NK-92 (cell line): ENCODE results near the gene PLEKHG4B.
"Not testable (repeated sequence)": the region's sequence is repeated elsewhere in the genome, so short reads cannot be mapped to it uniquely, and the experiment has no call there.

Experiments
- DNase-seq: peaks from one replicate; lab custom pipeline; 2025; ENCODE audit not compliant: unreplicated experiment; lab: John Stamatoyannopoulos, UW

The PLEKHG4B gene

DNA sequence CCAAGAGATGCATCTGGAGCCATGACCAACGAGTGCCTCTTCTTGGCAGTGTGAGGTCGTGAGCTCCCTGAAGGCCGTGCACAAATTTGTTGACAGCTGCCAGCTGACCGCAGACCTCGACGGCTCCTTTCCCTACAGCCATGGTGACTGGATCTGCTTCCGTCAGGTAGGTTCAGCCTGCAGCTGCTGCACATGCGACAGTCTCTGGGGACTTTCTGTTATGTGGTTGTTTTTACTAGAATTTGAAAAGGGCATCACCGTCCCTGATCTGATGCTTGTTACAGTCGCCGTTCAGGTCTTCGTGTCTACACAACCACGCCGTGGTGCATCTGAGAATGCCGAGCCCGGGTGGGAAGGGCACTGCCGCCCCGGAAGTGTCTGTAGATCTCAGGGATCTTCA, 62.9 kb downstream of the PLEKHG4B start:
- DNase-seq: no peak

DNA sequence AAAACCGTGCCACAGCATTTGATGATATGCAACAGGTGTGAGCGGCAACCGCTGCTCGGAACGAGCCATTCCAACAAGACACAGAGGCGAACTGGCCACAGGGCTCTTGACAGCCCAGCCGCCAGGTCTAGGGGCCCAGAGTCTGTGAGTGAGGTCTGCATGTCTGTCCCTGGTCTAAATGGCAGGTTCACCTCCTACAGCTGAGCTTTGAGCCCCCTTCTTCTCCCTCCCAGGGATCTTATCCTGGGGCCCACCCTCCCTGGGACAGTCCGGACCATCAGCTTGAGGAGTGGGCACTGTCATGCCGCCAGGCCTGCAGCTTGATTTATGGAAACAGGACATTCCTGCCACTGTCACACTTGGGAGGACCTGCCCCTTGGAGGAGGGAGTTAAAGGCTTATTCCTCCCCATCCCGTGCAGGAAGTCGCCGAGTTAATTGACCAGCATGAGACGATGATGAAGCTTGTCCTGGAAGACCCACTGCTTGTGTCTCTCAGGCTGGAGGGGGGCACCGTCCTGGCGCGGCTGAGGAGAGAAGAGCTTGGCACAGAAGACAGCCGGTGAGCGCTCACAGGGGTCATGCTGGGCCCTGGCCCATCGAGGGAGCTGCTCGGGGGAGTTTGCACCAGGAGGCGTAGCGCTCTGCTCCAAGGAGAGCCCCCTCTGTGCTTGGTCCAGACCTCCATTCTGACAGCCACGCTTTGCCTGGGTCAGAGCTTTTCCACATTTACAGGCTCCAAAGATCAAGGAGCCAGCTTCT, 63.9 kb downstream of the PLEKHG4B start:
- no peak for DNase-seq

DNA sequence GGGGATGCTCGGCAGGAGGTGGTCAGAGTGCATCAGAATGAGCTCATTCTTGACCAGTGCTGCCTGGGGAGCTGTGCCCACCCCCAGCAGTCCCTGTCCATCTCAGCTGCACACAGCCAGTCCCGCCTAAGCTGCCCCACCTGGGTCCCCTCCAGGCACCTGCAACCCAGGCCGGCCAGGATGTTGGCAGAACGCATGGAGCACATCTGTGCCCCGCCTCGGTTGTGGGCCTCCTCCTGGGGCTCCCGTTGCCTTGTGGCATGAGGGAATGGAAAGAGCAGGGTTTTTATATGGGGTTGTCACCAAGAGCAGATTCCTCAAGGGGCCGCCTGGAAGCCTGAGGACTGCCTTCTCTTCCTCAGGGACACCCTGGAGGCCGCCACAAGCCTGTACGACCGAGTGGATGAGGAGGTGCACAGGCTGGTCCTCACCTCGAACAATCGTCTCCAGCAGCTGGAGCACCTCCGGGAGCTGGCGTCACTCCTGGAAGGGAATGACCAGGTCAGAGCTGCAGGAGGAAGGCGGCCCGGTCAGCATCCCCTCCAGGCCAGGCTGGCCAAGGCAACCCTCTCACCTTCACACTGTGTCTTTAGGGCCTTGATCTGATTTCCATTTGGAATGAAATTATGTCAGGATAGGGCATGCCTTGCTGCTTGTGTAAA, 64.6 kb downstream of the PLEKHG4B start:
- DNase-seq: no peak

DNA sequence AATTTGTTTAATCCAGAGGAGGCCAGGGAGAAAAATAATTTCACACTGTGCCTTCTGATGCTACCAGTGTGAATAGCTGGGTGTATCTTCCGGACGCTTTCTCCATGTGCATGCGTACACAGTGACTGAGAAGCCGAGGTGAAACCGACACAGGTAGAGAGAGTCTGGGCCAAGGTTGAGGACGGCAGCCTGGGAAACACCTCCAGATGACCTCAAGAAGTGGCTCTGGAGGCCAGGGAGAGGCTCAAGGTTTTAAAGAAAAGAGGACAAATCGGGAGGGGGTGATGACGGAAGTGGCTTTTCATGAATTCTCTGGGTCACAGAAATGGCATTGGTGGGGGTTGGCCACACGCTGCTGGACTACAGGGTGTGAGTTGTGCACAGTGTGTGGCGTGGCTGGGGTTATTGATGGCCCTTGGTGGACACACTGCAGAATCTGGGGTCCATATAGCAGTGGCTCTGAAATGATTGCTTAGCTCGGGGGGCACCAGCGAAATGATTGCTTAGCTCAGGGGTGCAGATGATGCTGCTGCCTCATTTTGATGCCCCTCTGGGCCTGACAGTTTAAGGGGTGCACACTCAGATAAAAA, 65.3 kb downstream of the PLEKHG4B start:
- no peak for DNase-seq

DNA sequence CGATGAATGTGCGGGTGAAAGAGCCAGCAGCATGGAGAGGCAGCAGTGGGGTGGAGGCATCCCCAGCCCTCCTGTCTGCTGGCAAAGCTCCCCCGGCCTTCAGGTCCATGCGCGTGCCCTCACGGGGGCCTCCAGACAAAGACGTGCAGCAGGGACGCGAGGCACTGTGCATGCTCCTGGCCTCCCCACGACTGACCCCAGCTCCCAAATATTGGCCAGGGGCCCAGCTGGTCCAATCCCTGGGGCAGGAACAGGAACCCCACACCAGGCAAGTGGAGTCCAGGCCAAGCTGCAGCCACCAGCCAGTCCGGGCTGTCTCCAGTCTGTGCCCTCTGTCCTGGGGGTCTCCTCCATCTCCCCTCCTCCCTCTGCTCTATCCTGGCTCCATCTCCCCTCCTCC, 65.8 kb downstream of the PLEKHG4B start:
- no peak for DNase-seq

DNA sequence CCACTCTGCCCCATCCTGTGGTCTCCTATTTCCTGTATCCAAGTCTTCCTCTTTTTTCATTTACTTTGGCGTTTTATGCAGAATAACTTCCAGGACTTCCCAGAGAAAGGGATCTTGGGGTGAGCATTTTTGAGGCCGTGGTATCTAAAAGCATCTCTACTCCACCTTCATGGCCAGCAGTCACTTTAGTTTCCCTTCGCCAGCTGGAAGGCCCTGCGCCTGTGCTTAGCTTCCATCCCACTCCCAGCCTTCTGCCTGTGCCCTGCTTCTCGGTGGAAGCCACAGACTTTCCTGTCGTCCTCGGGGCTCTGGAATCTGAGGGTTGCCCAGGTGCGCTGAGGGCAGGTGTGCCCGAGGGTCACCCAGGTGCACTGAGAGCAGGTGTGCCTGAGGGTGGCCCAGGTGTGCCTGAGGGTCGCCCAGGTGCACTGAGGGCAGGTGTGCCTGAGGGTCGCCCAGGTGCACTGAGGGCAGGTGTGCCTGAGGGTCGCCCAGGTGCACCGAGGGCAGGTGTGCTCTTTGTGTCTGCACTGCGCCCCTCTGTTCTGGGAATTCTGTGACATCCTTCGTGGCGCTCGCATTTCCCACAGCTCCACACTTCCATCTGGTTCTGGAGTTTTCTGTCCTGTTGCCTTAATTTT, 67.0 kb downstream of the PLEKHG4B start:
- DNase-seq: no peak

DNA sequence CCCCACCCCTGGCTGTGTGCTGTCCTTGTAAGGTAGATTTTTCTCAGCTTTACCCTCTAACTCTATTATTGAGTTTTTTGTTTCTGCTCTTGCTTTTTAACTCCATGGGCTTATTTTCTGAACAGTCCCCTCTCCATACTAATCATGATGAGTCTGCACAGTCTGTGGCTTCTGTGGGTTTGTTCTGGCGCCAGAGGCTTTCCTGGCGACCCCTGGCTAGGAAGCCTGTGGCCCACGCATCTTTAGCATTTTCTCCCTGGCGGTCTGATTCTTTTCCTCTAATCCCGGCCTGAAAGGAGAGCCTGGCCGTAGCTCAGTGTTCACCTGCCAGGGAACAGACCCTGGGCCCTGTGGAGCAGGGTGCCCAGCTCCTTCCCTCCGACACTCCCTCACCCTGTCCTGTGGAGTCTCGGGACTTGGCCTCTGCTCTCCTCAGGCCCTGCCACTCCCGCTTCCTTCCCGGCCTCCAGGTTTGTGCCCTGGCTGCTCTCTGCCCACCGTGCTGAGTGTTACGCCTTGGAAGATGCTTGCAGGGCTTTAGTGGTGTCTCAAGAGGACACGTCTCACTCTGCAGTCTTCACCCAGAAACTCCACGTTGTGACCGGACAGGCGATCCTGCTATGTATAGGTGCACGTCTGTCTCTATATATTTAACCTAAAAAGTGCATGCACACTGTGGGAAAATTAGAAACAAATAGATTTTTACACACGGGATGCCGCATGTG, 67.6 kb downstream of the PLEKHG4B start:
- no peak for DNase-seq

DNA sequence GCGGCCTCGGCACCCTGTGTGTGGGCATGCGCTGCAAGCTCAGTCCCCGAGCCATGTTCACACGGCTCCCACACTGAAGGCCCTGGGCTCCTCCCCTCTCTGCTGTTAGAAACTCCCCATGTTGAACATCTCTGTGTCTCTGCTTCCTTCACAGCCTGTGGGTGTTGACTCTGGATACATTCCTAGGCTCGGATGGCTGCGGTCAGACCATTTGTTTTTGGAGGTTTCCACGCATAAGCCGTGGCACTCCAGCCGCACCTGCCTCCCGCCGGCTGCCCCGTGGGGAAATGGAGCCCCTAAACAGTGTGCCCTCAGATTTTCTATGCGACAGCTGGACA, 68.2 kb downstream of the PLEKHG4B start:
- DNase-seq: no peak

DNA sequence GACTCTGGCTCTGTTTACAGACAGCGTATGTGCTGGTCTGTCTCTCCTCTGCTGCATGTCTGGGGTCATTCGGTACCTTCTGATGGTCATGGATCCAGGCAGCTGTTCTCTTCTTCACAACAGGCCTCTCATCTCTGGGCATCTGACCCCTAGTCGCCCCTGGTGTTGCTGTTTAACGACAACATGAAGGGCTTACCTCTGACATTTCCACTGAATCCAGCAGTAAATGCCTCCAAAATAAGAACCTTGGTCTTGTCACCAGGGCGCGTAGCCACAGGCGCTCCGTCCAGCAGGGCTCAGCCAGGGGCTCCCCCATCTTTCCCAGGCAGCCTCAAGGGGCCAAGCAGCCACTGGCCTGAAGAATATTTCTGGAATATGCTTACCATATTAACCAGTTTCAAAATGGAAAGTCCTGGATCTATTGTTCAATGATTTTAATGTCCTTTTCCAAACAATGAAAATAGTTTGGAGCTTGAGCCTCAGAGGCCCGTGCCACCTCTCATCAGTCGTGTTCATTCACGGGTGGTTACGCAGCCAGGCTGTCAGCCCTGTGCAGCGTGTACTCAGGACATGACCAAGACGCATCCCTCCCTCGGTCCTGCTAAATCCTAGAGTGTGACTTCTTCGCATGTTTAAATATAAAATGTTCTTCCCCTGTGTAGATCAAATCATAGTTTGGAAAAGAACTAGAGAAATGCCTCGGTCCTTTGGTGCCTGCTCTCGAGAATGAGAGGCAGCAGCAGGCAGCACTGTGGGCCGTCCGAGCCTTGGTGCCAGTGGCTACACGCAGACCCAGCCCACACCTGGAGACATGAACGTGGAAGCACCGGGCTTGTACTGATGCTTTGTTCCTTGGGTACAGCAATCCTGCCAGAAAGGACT, 69.2 kb downstream of the PLEKHG4B start:
- DNase-seq: no peak

DNA sequence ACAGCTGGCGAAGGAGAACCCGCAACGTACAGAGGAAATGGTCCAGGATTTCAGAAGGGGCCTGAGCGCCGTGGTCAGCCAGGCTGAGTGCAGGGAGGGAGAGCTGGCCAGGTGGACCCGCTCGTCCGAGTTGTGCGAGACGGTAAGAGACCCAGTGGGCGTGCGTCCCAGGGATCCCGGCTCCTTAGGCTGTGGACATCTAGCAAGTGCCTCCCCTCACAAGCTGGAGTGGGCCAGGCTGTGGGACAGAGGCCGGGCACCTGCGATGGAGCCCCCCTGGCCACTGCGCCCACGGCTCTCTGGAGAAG, 69.8 kb downstream of the PLEKHG4B start:
- no peak for DNase-seq

DNA sequence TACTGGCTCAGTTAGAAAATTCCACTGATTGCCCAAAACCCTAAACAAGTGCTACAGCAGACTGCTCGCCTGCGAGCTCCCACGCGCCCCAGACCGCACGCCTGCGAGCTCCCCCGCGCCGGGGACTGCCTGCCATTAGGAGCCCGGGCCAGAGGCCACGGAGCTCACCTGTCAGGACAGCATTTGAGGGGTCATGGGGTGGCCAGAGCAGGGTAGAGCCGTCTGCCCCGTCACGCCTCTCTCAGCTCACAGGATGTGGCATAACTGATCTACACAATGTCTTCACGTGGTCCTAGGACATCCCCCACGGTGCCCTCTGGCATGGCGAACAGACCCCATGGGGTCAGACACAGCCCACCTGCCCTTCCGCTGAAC, 70.2 kb downstream of the PLEKHG4B start:
- no peak for DNase-seq

DNA sequence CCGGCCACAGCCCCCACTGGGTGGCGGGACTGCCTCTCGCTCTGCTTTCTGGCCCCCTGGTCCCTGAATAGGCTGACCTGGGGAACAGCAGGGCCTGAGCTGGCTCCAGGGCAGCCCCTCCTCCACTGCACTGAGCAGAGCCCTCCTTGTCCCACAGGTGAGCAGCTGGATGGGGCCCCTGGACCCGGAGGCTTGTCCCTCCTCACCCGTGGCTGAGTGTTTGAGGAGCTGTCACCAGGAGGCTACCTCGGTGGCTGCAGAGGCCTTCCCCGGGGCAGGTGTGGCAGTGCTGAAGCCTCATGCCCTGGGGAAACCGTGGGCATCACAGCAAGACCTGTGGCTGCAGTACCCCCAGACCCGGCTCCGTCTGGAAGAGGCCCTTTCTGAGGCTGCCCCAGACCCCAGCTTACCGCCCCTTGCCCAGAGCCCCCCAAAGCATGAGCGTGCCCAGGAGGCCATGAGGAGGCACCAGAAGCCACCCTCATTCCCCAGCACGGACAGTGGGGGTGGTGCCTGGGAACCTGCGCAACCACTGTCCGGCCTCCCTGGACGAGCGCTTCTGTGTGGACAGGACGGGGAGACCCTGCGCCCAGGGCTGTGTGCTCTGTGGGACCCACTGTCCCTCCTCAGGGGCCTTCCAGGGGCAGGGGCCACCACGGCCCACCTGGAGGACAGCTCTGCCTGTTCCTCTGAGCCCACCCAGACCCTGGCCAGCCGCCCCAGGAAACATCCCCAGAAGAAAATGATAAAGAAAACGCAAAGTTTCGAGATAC, 70.8 kb downstream of the PLEKHG4B start:
- DNase-seq: no peak

DNA sequence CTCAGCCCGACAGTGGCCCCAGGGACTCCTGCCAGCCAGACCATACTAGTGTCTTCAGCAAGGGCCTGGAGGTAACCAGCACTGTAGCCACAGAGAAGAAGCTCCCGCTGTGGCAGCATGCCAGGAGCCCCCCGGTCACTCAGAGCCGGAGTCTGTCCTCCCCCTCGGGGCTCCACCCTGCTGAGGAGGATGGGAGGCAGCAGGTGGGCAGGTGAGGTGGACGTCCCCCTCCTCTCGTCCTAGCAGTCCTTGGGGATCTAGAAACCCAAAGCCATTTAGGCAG, 71.3 kb downstream of the PLEKHG4B start:
- DNase-seq: no peak

DNA sequence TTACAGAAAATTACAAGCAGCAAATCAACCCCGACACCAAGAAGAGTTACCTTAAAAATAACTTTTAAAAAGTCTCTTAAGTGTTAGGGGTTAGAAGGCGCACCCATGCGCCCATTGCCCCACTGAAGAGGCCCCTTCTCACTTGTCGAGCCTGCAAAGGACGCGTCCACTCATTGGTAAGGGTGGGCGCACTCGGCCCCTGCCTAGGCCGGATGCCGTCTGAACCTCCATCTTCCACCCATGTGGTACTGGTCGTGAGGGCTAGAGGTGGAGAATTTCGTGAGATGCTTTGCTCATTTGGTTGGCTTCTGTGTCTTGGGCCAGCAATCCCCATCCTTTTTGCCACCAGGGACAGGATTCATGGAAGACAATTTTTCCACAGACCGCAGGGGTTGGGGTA, 71.9 kb downstream of the PLEKHG4B start:
- no peak for DNase-seq

DNA sequence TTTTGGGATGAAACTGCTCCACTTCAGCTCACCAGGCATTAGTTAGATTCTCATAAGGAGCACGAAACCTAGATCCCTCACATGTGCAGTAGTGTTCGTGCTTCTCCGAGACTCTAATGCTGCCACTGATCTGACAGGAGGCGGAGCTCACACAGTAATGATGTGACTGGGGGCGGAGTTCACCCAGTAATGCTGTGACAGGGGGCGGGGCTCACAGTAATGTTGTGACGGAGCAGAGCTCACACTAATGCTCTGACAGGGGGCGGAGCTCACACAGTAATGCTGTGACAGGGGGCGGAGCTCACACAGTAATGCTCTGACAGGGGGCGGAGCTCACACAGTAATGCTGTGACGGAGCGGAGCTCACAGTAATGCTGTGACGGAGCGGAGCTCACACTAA, 72.3 kb downstream of the PLEKHG4B start:
- no peak for DNase-seq

DNA sequence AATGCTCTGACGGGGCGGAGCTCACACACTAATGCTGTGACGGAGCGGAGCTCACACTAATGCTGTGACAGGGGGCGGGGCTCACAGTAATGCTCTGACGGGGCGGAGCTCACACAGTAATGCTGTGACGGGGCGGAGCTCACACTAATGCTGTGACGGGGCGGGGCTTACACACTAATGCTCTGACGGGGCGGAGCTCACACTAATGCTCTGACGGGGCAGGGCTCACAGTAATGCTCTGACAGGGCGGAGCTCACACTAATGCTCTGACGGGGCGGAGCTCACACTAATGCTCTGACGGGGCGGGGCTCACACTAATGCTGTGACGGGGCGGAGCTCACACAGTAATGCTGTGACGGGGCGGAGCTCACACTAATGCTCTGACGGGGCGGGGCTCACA, 72.8 kb downstream of the PLEKHG4B start:
- not testable (repeated sequence) for DNase-seq

DNA sequence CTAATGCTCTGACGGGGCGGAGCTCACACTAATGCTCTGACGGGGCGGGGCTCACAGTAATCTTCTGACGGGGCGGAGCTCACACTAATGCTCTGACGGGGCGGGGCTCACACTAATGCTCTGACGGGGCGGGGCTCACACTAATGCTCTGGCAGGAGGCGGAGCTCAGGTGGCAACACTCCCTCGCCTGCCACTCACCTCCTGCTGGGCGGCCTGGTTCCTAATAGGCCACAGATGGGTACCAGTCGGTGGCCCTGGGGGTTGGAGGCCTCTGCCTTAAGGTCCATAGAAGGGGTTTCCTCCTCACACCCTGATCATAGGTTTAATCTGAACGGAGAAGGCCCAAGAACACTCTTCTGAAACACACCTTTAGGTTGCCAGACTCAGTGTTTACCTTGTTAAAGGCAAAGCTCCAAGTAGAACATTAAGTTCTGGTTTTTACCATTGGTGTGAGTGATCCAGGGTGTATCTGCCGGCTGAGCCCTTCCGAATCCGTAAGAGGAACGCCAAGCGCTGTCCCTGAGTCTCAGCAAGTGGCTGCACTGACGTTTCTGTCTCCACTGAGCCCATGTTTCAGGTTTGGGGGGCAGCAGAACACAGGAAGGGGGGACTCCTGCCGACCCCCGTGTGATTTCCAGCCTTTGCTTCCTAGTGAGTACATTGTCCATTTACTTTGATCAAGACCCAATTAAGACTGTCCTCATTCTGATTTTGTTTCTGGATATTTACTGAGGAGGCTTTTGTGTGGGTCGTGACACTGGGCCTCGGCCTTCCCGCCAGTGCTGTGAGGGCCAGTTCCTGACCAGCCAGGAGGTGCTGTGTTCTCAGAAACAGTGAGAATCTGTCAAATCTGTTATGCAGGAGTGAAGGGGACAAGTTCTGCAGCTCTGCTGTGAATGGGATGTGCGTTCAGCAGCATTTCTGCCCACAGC, 74.7 kb downstream of the PLEKHG4B start:
- no peak for DNase-seq

DNA sequence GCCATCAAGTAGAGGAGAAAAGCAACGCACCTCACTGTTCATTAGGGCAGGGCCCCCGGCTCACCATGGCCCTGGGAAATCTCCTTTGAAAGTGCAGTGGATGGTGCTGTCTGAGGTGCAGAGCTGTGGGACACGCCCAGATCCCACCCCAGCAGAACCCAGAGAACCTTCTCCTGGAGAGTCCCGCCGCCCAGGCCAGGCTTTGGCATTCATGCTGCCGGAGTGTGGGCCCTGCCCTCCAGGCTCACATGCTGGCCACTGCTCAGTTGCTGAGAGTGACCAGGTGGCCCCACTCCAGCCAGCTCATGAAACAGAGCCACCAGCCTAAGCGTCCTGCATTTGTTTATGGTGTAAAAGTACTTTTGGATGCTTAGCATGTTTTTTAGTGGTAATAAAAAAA, 75.5 kb downstream of the PLEKHG4B start:
- DNase-seq: no peak

DNA sequence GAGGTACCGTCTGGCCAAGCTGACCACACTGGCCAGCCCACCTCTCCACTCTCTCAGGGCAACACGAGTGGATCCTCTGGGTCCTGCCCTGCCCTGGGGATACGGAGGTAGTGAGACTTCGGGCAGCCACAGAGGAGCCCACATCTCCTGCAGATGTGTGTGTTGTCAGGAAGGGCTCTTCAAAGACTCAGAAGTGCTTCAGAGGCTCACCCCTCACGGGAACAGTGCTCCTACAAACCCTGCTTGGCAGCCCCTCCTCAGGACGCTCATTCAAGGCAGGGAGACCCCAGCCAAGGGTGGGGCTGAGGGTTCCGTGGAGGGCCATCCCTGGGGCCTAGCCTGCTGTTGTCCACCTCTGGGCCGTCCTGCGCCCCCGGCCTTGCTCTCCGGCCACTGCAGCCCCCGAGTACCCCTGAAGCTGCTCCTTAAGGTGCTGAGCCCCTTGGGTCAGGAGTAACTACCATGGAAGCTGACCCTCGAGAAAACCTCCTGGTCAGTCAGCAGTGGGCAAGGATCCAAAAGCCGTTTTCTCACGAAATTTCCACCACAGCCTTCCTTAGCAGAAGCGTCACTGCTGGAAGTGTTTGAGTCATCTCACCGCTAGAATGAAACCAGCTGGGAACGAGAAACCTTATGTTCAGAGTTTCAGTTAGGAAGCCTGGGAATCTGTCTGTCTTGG, 76.2 kb downstream of the PLEKHG4B start:
- no peak for DNase-seq
